Tibial nerve (tissue), 4 donors: ENCODE results near the gene PIR. TPM values are rescaled to one million over a fixed set of nuclear protein-coding genes. Genes with fewer than 3 reads are reported as not detected.

Experiments
- DNase-seq, 2 donors: peaks; one replicate each; pipeline ENCODE4 v3.0.0-alpha.2; 2019; ENCODE audit warnings: low spot score in 2 of 2
- H3K27ac ChIP-seq, 4 donors: fragments of 200-600 bp; sonication (generic) in 3 of 4; one replicate each; pipeline ENCODE4 v1.5.1; 2017 to 2019; ENCODE audit warnings: mild to moderate bottlenecking in 1 of 4
- H3K27me3 ChIP-seq, 2 donors: fragments of 200-600 bp; sonication (generic) in 1 of 2; one replicate each; pipeline versions ENCODE4 v1.5.1 to v1.6.0; 2017 to 2019
- H3K36me3 ChIP-seq, 3 donors: fragments of 200-600 bp; sonication (generic); one replicate each; pipeline ENCODE4 v1.5.1; 2018 to 2019
- H3K4me1 ChIP-seq, 4 donors: fragments of 200-600 bp; sonication (generic) in 3 of 4; one replicate each; pipeline ENCODE4 v1.5.1; 2017 to 2019
- H3K4me3 ChIP-seq, 4 donors: fragments of 200-600 bp; sonication (generic) in 3 of 4; one replicate each; pipeline ENCODE4 v1.5.1; 2017 to 2019; ENCODE audit warnings: mild to moderate bottlenecking in 1 of 4, moderate library complexity in 1 of 4
- H3K9me3 ChIP-seq, 4 donors: fragments of 200-600 bp; sonication (generic) in 3 of 4; one replicate each; pipeline ENCODE4 v1.5.1; 2017 to 2019
- CTCF ChIP-seq, 5 experiments: fragments of 200-600 bp in 3 of 5; fragments of 450-650 bp in 2 of 5; sonication (generic) in 3 of 5; IDR thresholded peaks; one replicate each; pipeline ENCODE4 v1.5.1; 2016 to 2019; ENCODE audit warnings: antibody characterized with exemption in 5 of 5, mild to moderate bottlenecking in 3 of 5, moderate library complexity in 2 of 5
- EP300 ChIP-seq, 2 donors: sonication (generic); formaldehyde crosslinking; IDR thresholded peaks; one replicate each; pipeline ENCODE4 v1.6.1; 2017; ENCODE audit warnings: antibody characterized with exemption in 2 of 2, mild to moderate bottlenecking in 1 of 2
- POLR2A ChIP-seq, 2 donors: fragments of 450-650 bp; IDR thresholded peaks; one replicate each; pipeline ENCODE4 v1.6.1; 2017; ENCODE audit warnings: antibody characterized with exemption in 2 of 2, mild to moderate bottlenecking in 2 of 2, moderate library complexity in 2 of 2
- WGBS, 2 donors: methylation state at CpG; one replicate each; pipeline ENCODE4 v1.1.5; 2018; 5-methylcytosine and 5-hydroxymethylcytosine counted together
- total RNA-seq, 4 donors: library from RNA; depleted of rRNA; stranded (reverse); fragments of >200 nt; gene quantifications; one replicate each; pipeline ENCODE4 v1.1.0, GENCODE V29; 2016

The PIR gene
- total RNA-seq, 4 donors from 2014 or later, result 10.6 to 27.6 (median 23.4) TPM

- no peak overlapping the region for H3K27ac ChIP-seq
- no peaks in the 10 kb centered on the region for H3K9me3 ChIP-seq
- peaks cover 0 to 23% of the 10 kb centered on the region in 2 donors for H3K27me3 ChIP-seq
- H3K4me1 ChIP-seq, result peaks cover 0 to 3% (median 0%) of the 10 kb centered on the region in 4 donors
- TF ChIP-seq POLR2A (IDR thresholded peaks at IDR 0.05), result no peak
- no peak for TF ChIP-seq CTCF (IDR thresholded peaks at IDR 0.05)
- no peak for TF ChIP-seq EP300 (IDR thresholded peaks at IDR 0.05)
- no peak for DNase-seq
- 33 to 50% methylated on average over 4 of the region's 4 CpGs for WGBS, 2 donors
- H3K4me3 ChIP-seq, result no peak overlapping the region
- no peaks in the 10 kb centered on the region for H3K36me3 ChIP-seq
Observed at GRCh38 chrX:15496824-15497223, 3.7 kb upstream of the PIR start.

GRCh38 chrX:15495801-15496200, 2.7 kb upstream of the PIR start:
- no peak for DNase-seq
- Histone ChIP-seq H3K36me3 (peaks cover 0 to under 1% (median 0%) of the 10 kb centered on the region in 3 donors), H3K4me1 (peaks cover 0 to 5% (median 0%) of the 10 kb centered on the region in 4 donors), H3K27ac (no peak overlapping the region), H3K4me3 (no peak overlapping the region), H3K9me3 (no peaks in the 10 kb centered on the region), H3K27me3 (peaks cover 0 to 23% of the 10 kb centered on the region in 2 donors)
- whole genome bisulfite sequencing, 2 donors, result 56 to 57% methylated on average over 4 of the region's 4 CpGs
- TF ChIP-seq POLR2A (IDR thresholded peaks at IDR 0.05) (no peak), CTCF (IDR thresholded peaks at IDR 0.05) (no peak), EP300 (IDR thresholded peaks at IDR 0.05) (no peak)

GRCh38 chrX:15492469-15492868, 664 bp downstream of the PIR start:
- H3K9me3 ChIP-seq, result no peaks in the 10 kb centered on the region
- peaks cover 0 to 6% (median 0%) of the 10 kb centered on the region in 3 donors for H3K36me3 ChIP-seq
- H3K4me1 ChIP-seq, result peaks cover 0 to 5% (median 0%) of the 10 kb centered on the region in 4 donors
- H3K4me3 ChIP-seq, result peak overlapping the region; percentile 45 to 58 (median 48)
- no peak for DNase-seq
- 71 to 81% methylated on average over 4 to 5 of the region's 5 CpGs for WGBS, 2 donors
- peak overlapping the region in 2 of 4 donors; percentile 64 to 82 for H3K27ac ChIP-seq
- no peak for TF ChIP-seq POLR2A (IDR thresholded peaks at IDR 0.05)
- no peak for TF ChIP-seq CTCF (IDR thresholded peaks at IDR 0.05)
- no peak for TF ChIP-seq EP300 (IDR thresholded peaks at IDR 0.05)
- peaks cover 0 to 23% of the 10 kb centered on the region in 2 donors for H3K27me3 ChIP-seq

GRCh38 chrX:15483891-15484290, 9.2 kb downstream of the PIR start:
- Histone ChIP-seq H3K27ac (no peak overlapping the region), H3K36me3 (no peaks in the 10 kb centered on the region), H3K4me3 (no peak overlapping the region), H3K27me3 (peaks cover 0 to 6% of the 10 kb centered on the region in 2 donors), H3K9me3 (no peaks in the 10 kb centered on the region), H3K4me1 (no peaks in the 10 kb centered on the region)
- 92 to 94% methylated on average over 2 of the region's 2 CpGs for WGBS, 2 donors
- DNase-seq, result no peak
- TF ChIP-seq EP300 (IDR thresholded peaks at IDR 0.05) (no peak), POLR2A (IDR thresholded peaks at IDR 0.05) (no peak), CTCF (IDR thresholded peaks at IDR 0.05) (no peak)

GRCh38 chrX:15475486-15475885, 17.6 kb downstream of the PIR start:
- WGBS, 2 donors, result 63 to 76% methylated on average over 4 of the region's 4 CpGs
- Histone ChIP-seq H3K4me1 (peaks cover 0 to 5% (median 0%) of the 10 kb centered on the region in 4 donors), H3K4me3 (no peak overlapping the region), H3K9me3 (no peaks in the 10 kb centered on the region), H3K27ac (peak overlapping the region; percentile 4 to 68 (median 21)), H3K27me3 (no peaks in the 10 kb centered on the region), H3K36me3 (peaks cover 0 to 7% (median 0%) of the 10 kb centered on the region in 3 donors)
- no peak for TF ChIP-seq POLR2A (IDR thresholded peaks at IDR 0.05)
- TF ChIP-seq CTCF (IDR thresholded peaks at IDR 0.05), result no peak
- no peak for TF ChIP-seq EP300 (IDR thresholded peaks at IDR 0.05)
- no peak for DNase-seq
